ENCODE measurements around the gene KDM4B.

DNA sequence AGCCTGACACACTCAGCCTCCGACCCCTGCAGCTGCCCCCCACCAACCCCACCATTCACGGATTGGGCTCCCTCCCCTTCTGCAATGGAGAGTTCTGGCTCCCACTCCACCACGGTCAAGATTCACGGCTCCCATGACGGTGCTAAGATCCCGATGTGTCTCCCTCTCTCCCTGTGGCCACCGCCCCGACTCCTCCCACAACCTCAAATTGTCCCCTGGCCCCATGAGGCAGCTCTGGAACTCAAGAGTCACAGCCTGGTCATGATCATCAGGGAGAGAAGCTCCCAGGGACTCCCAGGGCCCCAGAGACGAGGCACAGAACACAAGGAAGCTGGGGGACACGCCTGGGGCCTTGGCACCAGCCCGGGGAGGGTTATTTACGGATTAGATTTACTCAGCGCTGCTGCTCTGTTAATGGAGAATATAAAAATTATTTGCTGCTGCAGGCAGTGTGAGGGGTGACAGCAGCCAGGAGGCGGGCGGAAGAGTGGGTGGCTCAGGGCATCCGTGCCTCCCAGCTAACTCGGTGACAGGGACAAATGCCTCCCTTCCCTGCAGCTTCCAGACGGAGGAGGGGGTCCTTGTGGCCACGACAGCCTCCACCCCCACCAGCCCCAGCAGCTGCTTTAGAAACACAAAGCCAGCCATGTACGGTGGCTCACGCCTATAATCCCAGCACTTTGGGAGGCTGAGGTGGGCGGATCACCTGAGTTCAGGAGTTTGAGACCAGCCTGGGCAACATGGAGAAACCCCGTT lies 187.5 kb downstream of the KDM4B start:
- TF ChIP-seq, protein P1, sequence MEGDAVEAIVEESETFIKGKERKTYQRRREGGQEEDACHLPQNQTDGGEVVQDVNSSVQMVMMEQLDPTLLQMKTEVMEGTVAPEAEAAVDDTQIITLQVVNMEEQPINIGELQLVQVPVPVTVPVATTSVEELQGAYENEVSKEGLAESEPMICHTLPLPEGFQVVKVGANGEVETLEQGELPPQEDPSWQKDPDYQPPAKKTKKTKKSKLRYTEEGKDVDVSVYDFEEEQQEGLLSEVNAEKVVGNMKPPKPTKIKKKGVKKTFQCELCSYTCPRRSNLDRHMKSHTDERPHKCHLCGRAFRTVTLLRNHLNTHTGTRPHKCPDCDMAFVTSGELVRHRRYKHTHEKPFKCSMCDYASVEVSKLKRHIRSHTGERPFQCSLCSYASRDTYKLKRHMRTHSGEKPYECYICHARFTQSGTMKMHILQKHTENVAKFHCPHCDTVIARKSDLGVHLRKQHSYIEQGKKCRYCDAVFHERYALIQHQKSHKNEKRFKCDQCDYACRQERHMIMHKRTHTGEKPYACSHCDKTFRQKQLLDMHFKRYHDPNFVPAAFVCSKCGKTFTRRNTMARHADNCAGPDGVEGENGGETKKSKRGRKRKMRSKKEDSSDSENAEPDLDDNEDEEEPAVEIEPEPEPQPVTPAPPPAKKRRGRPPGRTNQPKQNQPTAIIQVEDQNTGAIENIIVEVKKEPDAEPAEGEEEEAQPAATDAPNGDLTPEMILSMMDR (IDR thresholded peaks at IDR 0.05; ENCODE audit: insufficient read depth, low read length): no peak
- no peak for TF ChIP-seq GABPA (IDR thresholded peaks at IDR 0.05; ENCODE audit: low read depth)
- no peak for TF ChIP-seq POLR2AphosphoS5 (IDR thresholded peaks at IDR 0.05; ENCODE audit: low read depth)
- no peak for TF ChIP-seq REST (IDR thresholded peaks at IDR 0.05; ENCODE audit: insufficient replicate concordance, low read depth)
- no peak for TF ChIP-seq SPI1 (IDR thresholded peaks at IDR 0.05; ENCODE audit: borderline replicate concordance, low read depth)
